ENCODE results near the gene DLG2.

- no peak for TF ChIP-seq CTCF (IDR thresholded peaks at IDR 0.05)
- no peak for TF ChIP-seq POLR2AphosphoS5 (IDR thresholded peaks at IDR 0.05)
Observed at GRCh38 chr11:85355921-85356320, 271.2 kb downstream of the DLG2 start.
